HG03565 (cell line): ENCODE data around the gene XPNPEP1.
"Not testable (repeated sequence)": the region's sequence is repeated elsewhere in the genome, so short reads cannot be mapped to it uniquely, and the experiment has no call there.

ENCODE experiments used
- ATAC-seq: cut with Tn5 transposase; IDR thresholded peaks from one replicate; pipeline ENCODE4 v1.9.1; 2021; ENCODE audit warnings: mild to moderate bottlenecking, moderate library complexity; ENCODE audit not compliant: unreplicated experiment

The XPNPEP1 gene

GRCh38 chr10:109926061-109926745 is 2.9 kb upstream of the XPNPEP1 start:
- ATAC-seq: no peak

- no peak for ATAC-seq
Measured at GRCh38 chr10:109924967-109925620, 1.8 kb upstream of the XPNPEP1 start.

- ATAC-seq: no peak
Measured at GRCh38 chr10:109924087-109924486, 776 bp upstream of the XPNPEP1 start.

- ATAC-seq: no peak
Measured at GRCh38 chr10:109922358-109922975, 844 bp downstream of the XPNPEP1 start.

- ATAC-seq: no peak
Measured at GRCh38 chr10:109920016-109920415, 3.3 kb downstream of the XPNPEP1 start.

GRCh38 chr10:109919220-109919619 is 4.1 kb downstream of the XPNPEP1 start:
- ATAC-seq: no peak

- ATAC-seq: not testable (repeated sequence)
Measured at GRCh38 chr10:109918707-109919106, 4.6 kb downstream of the XPNPEP1 start.

GRCh38 chr10:109915566-109915965 is 7.7 kb downstream of the XPNPEP1 start:
- no peak for ATAC-seq

GRCh38 chr10:109914966-109915365 is 8.3 kb downstream of the XPNPEP1 start:
- no peak for ATAC-seq

GRCh38 chr10:109913306-109913892 is 9.9 kb downstream of the XPNPEP1 start:
- ATAC-seq: no peak

GRCh38 chr10:109912335-109913281 is 10.7 kb downstream of the XPNPEP1 start:
- ATAC-seq: peak; percentile 73

GRCh38 chr10:109911903-109912302 is 11.4 kb downstream of the XPNPEP1 start:
- no peak for ATAC-seq

GRCh38 chr10:109906316-109906715 is 17.0 kb downstream of the XPNPEP1 start:
- no peak for ATAC-seq

- no peak for ATAC-seq
Measured at GRCh38 chr10:109904397-109904796, 18.9 kb downstream of the XPNPEP1 start.

GRCh38 chr10:109902992-109903947 is 20.0 kb downstream of the XPNPEP1 start:
- ATAC-seq: peak; percentile 36

- ATAC-seq: no peak
Measured at GRCh38 chr10:109899356-109900331, 23.7 kb downstream of the XPNPEP1 start.

GRCh38 chr10:109898666-109899355 is 24.5 kb downstream of the XPNPEP1 start:
- no peak for ATAC-seq

- no peak for ATAC-seq
Measured at GRCh38 chr10:109898007-109898406, 25.3 kb downstream of the XPNPEP1 start.
